Skeletal muscle tissue (tissue), 4 donors: ENCODE results near the gene HMGXB4. TPM values are rescaled to one million over a fixed set of nuclear protein-coding genes. Genes with fewer than 3 reads are reported as not detected.

ENCODE experiments used
- H3K27ac ChIP-seq: one replicate; pipeline ENCODE4 v1.7.0; 2013; ENCODE audit warnings: mild to moderate bottlenecking, low read depth, low read length, inconsistent platforms
- H3K27me3 ChIP-seq, 3 donors: one replicate each; pipeline ENCODE4 v1.7.0; 2013; ENCODE audit warnings: low read length in 3 of 3; ENCODE audit not compliant: control insufficient read depth in 3 of 3, insufficient read depth in 3 of 3
- H3K36me3 ChIP-seq, 3 donors: one replicate each; pipeline ENCODE4 v1.7.0; 2013; ENCODE audit warnings: low read length in 3 of 3; ENCODE audit not compliant: control insufficient read depth in 3 of 3, insufficient read depth in 3 of 3
- H3K4me1 ChIP-seq, 3 donors: one replicate each; pipeline ENCODE4 v1.7.0; 2013; ENCODE audit warnings: low read length in 3 of 3, mild to moderate bottlenecking in 3 of 3; ENCODE audit not compliant: control insufficient read depth in 3 of 3, insufficient read depth in 3 of 3
- H3K4me3 ChIP-seq, 3 donors: one replicate each; pipeline ENCODE4 v1.7.0; 2013; ENCODE audit warnings: low read length in 3 of 3
- H3K9ac ChIP-seq, 3 donors: one replicate each; pipeline ENCODE4 v1.7.0; 2013; ENCODE audit warnings: low read length in 3 of 3, mild to moderate bottlenecking in 3 of 3, moderate library complexity in 2 of 3, low read depth in 1 of 3
- H3K9me3 ChIP-seq, 3 donors: one replicate each; pipeline ENCODE4 v1.7.0; 2013; ENCODE audit warnings: low read length in 3 of 3; ENCODE audit not compliant: control insufficient read depth in 3 of 3
- total RNA-seq: library from RNA; depleted of rRNA; stranded (reverse); fragments of >200 nt; gene quantifications from one replicate; pipeline ENCODE4 v1.2.3, GENCODE V29; 2014
- donor health status: Osteomylitis.

The HMGXB4 gene
- total RNA-seq, 1 donor from 2014 or later: 9.9 TPM

GRCh38 chr22:35292786-35293185 is 35.5 kb downstream of the HMGXB4 start:
- Histone ChIP-seq H3K4me1 (no peaks in the 10 kb centered on the region), H3K27me3 (no peaks in the 10 kb centered on the region), H3K9ac (no peak overlapping the region), H3K36me3 (peaks cover 37 to 51% (median 47%) of the 10 kb centered on the region in 3 donors), H3K4me3 (no peak overlapping the region), H3K27ac (no peak overlapping the region), H3K9me3 (no peaks in the 10 kb centered on the region)

- Histone ChIP-seq H3K4me1 (peaks cover 7 to 16% (median 9%) of the 10 kb centered on the region in 3 donors), H3K36me3 (peaks cover 20 to 30% (median 28%) of the 10 kb centered on the region in 3 donors), H3K9me3 (no peaks in the 10 kb centered on the region), H3K4me3 (no peak overlapping the region), H3K27ac (no peak overlapping the region), H3K9ac (no peak overlapping the region), H3K27me3 (no peaks in the 10 kb centered on the region)
These were observed 38.8 kb downstream of the HMGXB4 start for GRCh38 chr22:35296051-35296450.

GRCh38 chr22:35299217-35299672 is 42.0 kb downstream of the HMGXB4 start:
- peaks cover 17 to 38% (median 26%) of the 10 kb centered on the region in 3 donors for H3K4me1 ChIP-seq
- peak overlapping the region; percentile 78 to 93 (median 93) for H3K4me3 ChIP-seq
- H3K36me3 ChIP-seq: peaks cover 2 to 17% (median 2%) of the 10 kb centered on the region in 3 donors
- peak overlapping the region; percentile 98 for H3K27ac ChIP-seq
- H3K9ac ChIP-seq: peak overlapping the region; percentile 81 to 97 (median 95)
- H3K27me3 ChIP-seq: no peaks in the 10 kb centered on the region
- H3K9me3 ChIP-seq: no peaks in the 10 kb centered on the region

GRCh38 chr22:35299673-35300499 is 42.6 kb downstream of the HMGXB4 start, which contains the start of gene TOM1:
TOM1 (plus strand) TSS chr22:35299894; CDS start chr22:35299929, 35 bp downstream.
- Histone ChIP-seq H3K9me3 (no peaks in the 10 kb centered on the region), H3K27me3 (no peaks in the 10 kb centered on the region), H3K27ac (peak within 1 kb of the TSS; percentile 98), H3K9ac (peak within 1 kb of the TSS; percentile 92 to 97 (median 95)), H3K36me3 (peaks cover 0 to 14% (median 1%) of the 10 kb centered on the region in 3 donors), H3K4me1 (peaks cover 20 to 41% (median 27%) of the 10 kb centered on the region in 3 donors), H3K4me3 (peak within 1 kb of the TSS; percentile 89 to 93 (median 93))

GRCh38 chr22:35301372-35301874 is 44.1 kb downstream of the HMGXB4 start:
- peak overlapping the region; percentile 59 to 95 (median 64) for H3K9ac ChIP-seq
- H3K36me3 ChIP-seq: peaks cover 0 to 10% (median 4%) of the 10 kb centered on the region in 3 donors
- H3K4me3 ChIP-seq: peak overlapping the region; percentile 56 to 93 (median 89)
- H3K27ac ChIP-seq: peak overlapping the region; percentile 98
- H3K4me1 ChIP-seq: peaks cover 32 to 54% (median 40%) of the 10 kb centered on the region in 3 donors
- no peaks in the 10 kb centered on the region for H3K27me3 ChIP-seq
- no peaks in the 10 kb centered on the region for H3K9me3 ChIP-seq

GRCh38 chr22:35303029-35303624 is 45.8 kb downstream of the HMGXB4 start:
- Histone ChIP-seq H3K4me3 (peak overlapping the region in 1 of 3 donors; percentile 10), H3K27ac (peak overlapping the region; percentile 98), H3K36me3 (peaks cover 0 to 10% (median 4%) of the 10 kb centered on the region in 3 donors), H3K27me3 (no peaks in the 10 kb centered on the region), H3K9me3 (no peaks in the 10 kb centered on the region), H3K9ac (peak overlapping the region in 1 of 3 donors; percentile 16), H3K4me1 (peaks cover 46 to 70% (median 56%) of the 10 kb centered on the region in 3 donors)

GRCh38 chr22:35305525-35306070 is 48.3 kb downstream of the HMGXB4 start:
- Histone ChIP-seq H3K36me3 (peaks cover 0 to 10% (median 9%) of the 10 kb centered on the region in 3 donors), H3K27me3 (no peaks in the 10 kb centered on the region), H3K9me3 (no peaks in the 10 kb centered on the region), H3K9ac (peak overlapping the region in 1 of 3 donors; percentile 45), H3K4me1 (peaks cover 47 to 69% (median 61%) of the 10 kb centered on the region in 3 donors), H3K4me3 (peak overlapping the region in 1 of 3 donors; percentile 29), H3K27ac (peak overlapping the region; percentile 69)

GRCh38 chr22:35306350-35306967 is 49.2 kb downstream of the HMGXB4 start:
- Histone ChIP-seq H3K9ac (peak overlapping the region; percentile 44 to 70 (median 54)), H3K4me3 (peak overlapping the region in 2 of 3 donors; percentile 19 to 38), H3K36me3 (peaks cover under 1 to 10% (median 9%) of the 10 kb centered on the region in 3 donors), H3K4me1 (peaks cover 47 to 69% (median 62%) of the 10 kb centered on the region in 3 donors), H3K9me3 (no peaks in the 10 kb centered on the region), H3K27ac (peak overlapping the region; percentile 69), H3K27me3 (no peaks in the 10 kb centered on the region)

GRCh38 chr22:35307372-35307771 is 50.1 kb downstream of the HMGXB4 start:
- no peaks in the 10 kb centered on the region for H3K9me3 ChIP-seq
- H3K36me3 ChIP-seq: peaks cover 2 to 10% (median 9%) of the 10 kb centered on the region in 3 donors
- no peaks in the 10 kb centered on the region for H3K27me3 ChIP-seq
- peaks cover 56 to 69% (median 66%) of the 10 kb centered on the region in 3 donors for H3K4me1 ChIP-seq
- peak overlapping the region; percentile 69 for H3K27ac ChIP-seq
- peak overlapping the region in 2 of 3 donors; percentile 29 to 34 for H3K4me3 ChIP-seq
- H3K9ac ChIP-seq: peak overlapping the region in 2 of 3 donors; percentile 54 to 70
